HepG2 (cell line): ENCODE measurements around the gene P3H4. TPM values are rescaled to one million over a fixed set of nuclear protein-coding genes. Genes with fewer than 3 reads are reported as not detected.

Experiments
- ATRX ChIP-seq: sonication (generic); formaldehyde crosslinking; IDR thresholded peaks from 2 replicates; pipeline ENCODE4 v1.4.0; 2020; ENCODE audit warnings: missing genetic modification reagents, borderline replicate concordance
- GATAD1 ChIP-seq: IDR thresholded peaks from 2 replicates; pipeline ENCODE4 v1.6.1; 2016; ENCODE audit warnings: missing genetic modification reagents, missing compliant biosample characterization
- HNRNPL ChIP-seq: fragments of 200-400 bp; formaldehyde crosslinking; IDR thresholded peaks from 2 replicates; pipeline ENCODE4 v1.6.1; 2017; ENCODE audit warnings: mild to moderate bottlenecking, low read depth, low read length
- RFX5 ChIP-seq: IDR thresholded peaks from 2 replicates; pipeline ENCODE4 v1.6.1; 2011; ENCODE audit warnings: low read depth, low read length, improper control_type of control experiment
- SOX6 ChIP-seq, 2 experiments: fragments of 450-650 bp in 1 of 2; sonication (generic) in 1 of 2; formaldehyde crosslinking in 1 of 2; IDR thresholded peaks; 2 replicates each; pipeline versions ENCODE4 v1.4.0 to v1.6.1; 2017 to 2020; ENCODE audit warnings: antibody characterized with exemption in 1 of 2, mild to moderate bottlenecking in 1 of 2, missing genetic modification reagents in 1 of 2
- TRIM24 ChIP-seq: sonication (generic); formaldehyde crosslinking; IDR thresholded peaks from 2 replicates; pipeline ENCODE4 v1.8.0; 2022; ENCODE audit warnings: mild to moderate bottlenecking, missing genetic modification reagents
- ZMAT3 ChIP-seq: sonication (generic); formaldehyde crosslinking; conservative IDR thresholded peaks from 2 replicates; pipeline ENCODE4 v1.7.0; 2021; ENCODE audit warnings: missing genetic modification reagents
- ZNF30 ChIP-seq: sonication (generic); formaldehyde crosslinking; IDR thresholded peaks from 2 replicates; pipeline ENCODE4 v1.5.0; 2020; ENCODE audit warnings: mild to moderate bottlenecking, missing genetic modification reagents
- ZNF556 ChIP-seq: sonication (generic); formaldehyde crosslinking; IDR thresholded peaks from 2 replicates; pipeline ENCODE4 v1.4.0; 2020; ENCODE audit warnings: mild to moderate bottlenecking, missing genetic modification reagents, borderline replicate concordance
- ZNF619 ChIP-seq: sonication (generic); formaldehyde crosslinking; IDR thresholded peaks from 2 replicates; pipeline ENCODE4 v1.4.0; 2020; ENCODE audit warnings: mild to moderate bottlenecking, missing genetic modification reagents
- ZNF75D ChIP-seq: sonication (generic); formaldehyde crosslinking; IDR thresholded peaks from 2 replicates; pipeline ENCODE4 v1.8.1; 2023; ENCODE audit warnings: missing genetic modification reagents, mild to moderate bottlenecking, borderline replicate concordance
- ZNF891 ChIP-seq: sonication (generic); formaldehyde crosslinking; IDR thresholded peaks from 2 replicates; pipeline ENCODE4 v1.5.0; 2020; ENCODE audit warnings: mild to moderate bottlenecking, missing genetic modification reagents
- polyA plus RNA-seq, 8 experiments: library from polyadenylated mRNA; depleted of rRNA in 3 of 8; stranded (reverse) in 7 of 8; unstranded in 1 of 8; fragments of >200 nt; fragmentation: Illumina TruSeq in 4 of 8; extraction: Trizol in 4 of 8; gene quantifications; 2 replicates each; pipeline versions ENCODE4 v1.2.1 to v1.2.3, GENCODE V29; 2011 to 2016; ENCODE audit warnings: low read depth in 4 of 8, missing spikeins in 1 of 8, mixed read lengths in 1 of 8; ENCODE audit not compliant: insufficient read depth in 1 of 8
- total RNA-seq, 5 experiments: library from RNA; depleted of rRNA; stranded (reverse); fragments of >200 nt; fragmentation: Illumina TruSeq; extraction: Trizol; gene quantifications; 2 replicates each; pipeline ENCODE4 v1.2.3, GENCODE V29; 2016; ENCODE audit warnings: low read depth in 1 of 5
- TF ChIP-seq, protein P1 (sequence below): sonication (generic); formaldehyde crosslinking; IDR thresholded peaks from 2 replicates; pipeline ENCODE4 v1.5.1; 2020; ENCODE audit warnings: missing genetic modification reagents, mild to moderate bottlenecking, borderline replicate concordance
- TF ChIP-seq, protein P2 (sequence below): sonication (generic); formaldehyde crosslinking; IDR thresholded peaks from 2 replicates; pipeline ENCODE4 v1.8.1; 2023; ENCODE audit warnings: mild to moderate bottlenecking, missing genetic modification reagents, borderline replicate concordance
- TF ChIP-seq, protein P3 (sequence below): IDR thresholded peaks from 2 replicates; pipeline ENCODE4 v1.6.1; 2016; ENCODE audit warnings: missing compliant biosample characterization, missing genetic modification reagents, borderline replicate concordance
- TF ChIP-seq, protein P4 (sequence below): sonication (generic); formaldehyde crosslinking; IDR thresholded peaks from 2 replicates; pipeline ENCODE4 v1.4.0; 2020; ENCODE audit warnings: missing genetic modification reagents
- TF ChIP-seq, protein P5 (sequence below): sonication (generic); formaldehyde crosslinking; IDR thresholded peaks from 2 replicates; pipeline ENCODE4 v1.5.1; 2020; ENCODE audit warnings: mild to moderate bottlenecking, missing genetic modification reagents, moderate library complexity

P3H4 gene
- total and polyA plus RNA-seq, 2 of the 13 experiments (the other 11 are each of a cell fraction or from before 2014, with no cell fraction given) = 37.1 to 50.6 TPM

DNA sequence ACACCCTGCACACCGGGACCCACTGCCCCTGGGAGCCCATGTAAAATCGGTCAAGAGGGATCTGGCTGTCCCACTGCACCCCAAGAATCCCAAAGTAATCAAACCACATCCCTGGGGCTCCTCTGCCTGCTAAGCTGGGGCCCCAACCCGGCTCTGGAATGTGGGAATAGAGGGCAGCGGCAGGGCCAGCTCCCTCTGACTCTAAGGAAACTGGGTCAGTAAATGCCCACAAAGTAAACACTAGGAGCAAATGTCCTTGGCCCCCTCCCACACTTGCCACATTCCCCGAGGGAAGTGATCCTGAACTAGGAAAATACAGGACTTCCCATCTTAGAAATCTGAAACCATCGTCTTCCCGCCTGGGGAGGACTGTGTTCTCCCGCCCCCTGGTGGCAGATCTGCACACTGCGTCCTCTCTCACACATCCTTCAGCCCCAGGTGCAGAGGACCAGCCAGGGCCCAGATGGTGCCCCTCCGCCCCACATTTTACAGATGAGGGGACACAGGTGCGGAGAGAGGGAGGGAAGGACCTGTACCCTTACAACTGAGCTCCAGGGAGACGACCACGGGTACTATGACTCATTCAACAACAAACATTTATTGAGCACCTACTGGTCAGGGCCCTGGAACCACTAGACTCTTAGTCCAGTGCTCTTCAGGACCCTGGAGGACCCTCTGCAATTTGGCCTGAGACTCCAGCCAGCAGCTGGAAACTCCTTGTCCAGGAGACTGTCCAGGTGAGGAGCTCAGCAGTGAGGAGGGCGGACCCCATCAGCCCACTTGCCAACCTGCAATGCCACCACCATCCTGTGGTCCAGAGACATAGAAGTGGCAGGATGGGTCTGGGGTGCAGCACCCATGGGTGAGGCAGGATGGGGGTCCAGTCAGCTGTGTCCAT is 10.1 kb downstream of the P3H4 start (continued):
- TF ChIP-seq, protein P1, sequence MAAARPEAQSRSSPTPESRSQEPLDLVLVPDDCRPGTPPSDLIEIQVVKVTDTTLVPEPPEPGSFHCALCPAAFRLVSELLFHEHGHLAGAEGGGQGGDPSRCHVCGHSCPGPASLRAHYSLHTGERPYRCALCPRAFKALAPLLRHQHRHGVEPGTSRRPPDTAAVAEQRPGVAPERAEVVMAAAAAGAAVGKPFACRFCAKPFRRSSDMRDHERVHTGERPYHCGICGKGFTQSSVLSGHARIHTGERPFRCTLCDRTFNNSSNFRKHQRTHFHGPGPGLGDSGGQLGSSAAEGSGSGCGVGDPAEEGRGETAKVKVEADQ = peak; percentile 76; the same call in 1 of the 2 replicates
- TF ChIP-seq HNRNPL = no peak
- no peak for TF ChIP-seq TRIM24 (CRISPR knock-in tag)
- TF ChIP-seq ATRX (CRISPR knock-in tag) = no peak
- 0 out of 2 replicates have a peak, but pooled peaks have one; percentile 6 for TF ChIP-seq ZNF891 (CRISPR knock-in tag)
- TF ChIP-seq ZNF619 (CRISPR knock-in tag) = no peak
- TF ChIP-seq ZNF556 (CRISPR knock-in tag) = no peak; the same call in 1 of the 2 replicates
- TF ChIP-seq RFX5 = no peak
- TF ChIP-seq GATAD1 = peak; percentile 32; the same call in 1 of the 2 replicates
- no peak for TF ChIP-seq ZNF75D (CRISPR knock-in tag)
- TF ChIP-seq SOX6 (IDR thresholded peaks at IDR 0.05) = no peak
- peak; percentile 47 for TF ChIP-seq SOX6 (CRISPR knock-in tag; IDR thresholded peaks at IDR 0.05)
- TF ChIP-seq, protein P2, sequence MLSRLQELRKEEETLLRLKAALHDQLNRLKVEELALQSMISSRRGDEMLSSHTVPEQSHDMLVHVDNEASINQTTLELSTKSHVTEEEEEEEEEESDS (CRISPR knock-in tag) = 0 out of 2 replicates have a peak, but pooled peaks have one; percentile 54
- TF ChIP-seq, protein P3, sequence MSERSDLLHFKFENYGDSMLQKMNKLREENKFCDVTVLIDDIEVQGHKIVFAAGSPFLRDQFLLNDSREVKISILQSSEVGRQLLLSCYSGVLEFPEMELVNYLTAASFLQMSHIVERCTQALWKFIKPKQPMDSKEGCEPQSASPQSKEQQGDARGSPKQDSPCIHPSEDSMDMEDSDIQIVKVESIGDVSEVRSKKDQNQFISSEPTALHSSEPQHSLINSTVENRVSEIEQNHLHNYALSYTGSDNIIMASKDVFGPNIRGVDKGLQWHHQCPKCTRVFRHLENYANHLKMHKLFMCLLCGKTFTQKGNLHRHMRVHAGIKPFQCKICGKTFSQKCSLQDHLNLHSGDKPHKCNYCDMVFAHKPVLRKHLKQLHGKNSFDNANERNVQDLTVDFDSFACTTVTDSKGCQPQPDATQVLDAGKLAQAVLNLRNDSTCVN (CRISPR knock-in tag) = peak; percentile 43; the same call in 1 of the 2 replicates
- TF ChIP-seq, protein P4, sequence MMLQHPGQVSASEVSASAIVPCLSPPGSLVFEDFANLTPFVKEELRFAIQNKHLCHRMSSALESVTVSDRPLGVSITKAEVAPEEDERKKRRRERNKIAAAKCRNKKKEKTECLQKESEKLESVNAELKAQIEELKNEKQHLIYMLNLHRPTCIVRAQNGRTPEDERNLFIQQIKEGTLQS (CRISPR knock-in tag) = no peak
- TF ChIP-seq ZNF30 (CRISPR knock-in tag) = no peak; the same call in 1 of the 2 replicates
- TF ChIP-seq ZMAT3 (CRISPR knock-in tag) = no peak
- TF ChIP-seq, protein P5, sequence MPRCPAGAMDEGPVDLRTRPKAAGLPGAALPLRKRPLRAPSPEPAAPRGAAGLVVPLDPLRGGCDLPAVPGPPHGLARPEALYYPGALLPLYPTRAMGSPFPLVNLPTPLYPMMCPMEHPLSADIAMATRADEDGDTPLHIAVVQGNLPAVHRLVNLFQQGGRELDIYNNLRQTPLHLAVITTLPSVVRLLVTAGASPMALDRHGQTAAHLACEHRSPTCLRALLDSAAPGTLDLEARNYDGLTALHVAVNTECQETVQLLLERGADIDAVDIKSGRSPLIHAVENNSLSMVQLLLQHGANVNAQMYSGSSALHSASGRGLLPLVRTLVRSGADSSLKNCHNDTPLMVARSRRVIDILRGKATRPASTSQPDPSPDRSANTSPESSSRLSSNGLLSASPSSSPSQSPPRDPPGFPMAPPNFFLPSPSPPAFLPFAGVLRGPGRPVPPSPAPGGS = no peak
